Measurements from ENCODE around the gene CDHR4.
"Not testable (repeated sequence)": the region's sequence is repeated elsewhere in the genome, so short reads cannot be mapped to it uniquely, and the experiment has no call there.

The CDHR4 gene

DNA sequence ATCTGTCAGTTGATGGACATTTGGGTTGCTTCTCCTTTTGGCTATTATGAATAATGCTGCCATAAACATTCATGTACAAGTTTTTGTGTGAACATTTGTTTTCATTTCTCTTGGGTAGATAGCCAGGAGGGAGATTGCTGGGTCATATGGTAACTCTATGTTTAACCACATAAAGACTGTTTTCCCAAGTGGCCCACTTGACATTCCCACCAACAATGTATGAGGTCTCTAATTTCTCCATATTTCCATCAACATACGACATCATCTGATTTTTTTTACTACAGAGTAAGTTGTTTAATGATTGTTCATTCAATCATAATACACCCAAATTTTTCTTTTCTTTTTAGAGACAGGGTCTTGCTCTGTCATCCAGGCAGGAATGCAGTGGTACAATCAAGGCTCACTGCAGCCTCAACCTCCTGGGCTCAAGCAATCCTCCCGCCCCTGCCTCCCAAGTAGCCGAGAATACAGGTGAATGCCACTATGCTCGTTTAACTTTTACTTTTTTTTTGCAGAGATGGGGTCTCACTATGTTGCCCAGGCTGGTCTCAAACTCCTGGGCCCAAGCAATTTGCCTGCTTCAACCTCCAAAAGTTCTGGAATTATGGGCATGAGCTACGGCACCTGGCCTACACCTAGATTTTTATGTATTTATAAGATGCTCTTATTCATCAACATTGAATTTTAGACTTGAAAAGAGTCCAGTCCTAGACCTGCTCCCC, 20.2 kb downstream of the CDHR4 start:
- TF ChIP-seq, protein P1, sequence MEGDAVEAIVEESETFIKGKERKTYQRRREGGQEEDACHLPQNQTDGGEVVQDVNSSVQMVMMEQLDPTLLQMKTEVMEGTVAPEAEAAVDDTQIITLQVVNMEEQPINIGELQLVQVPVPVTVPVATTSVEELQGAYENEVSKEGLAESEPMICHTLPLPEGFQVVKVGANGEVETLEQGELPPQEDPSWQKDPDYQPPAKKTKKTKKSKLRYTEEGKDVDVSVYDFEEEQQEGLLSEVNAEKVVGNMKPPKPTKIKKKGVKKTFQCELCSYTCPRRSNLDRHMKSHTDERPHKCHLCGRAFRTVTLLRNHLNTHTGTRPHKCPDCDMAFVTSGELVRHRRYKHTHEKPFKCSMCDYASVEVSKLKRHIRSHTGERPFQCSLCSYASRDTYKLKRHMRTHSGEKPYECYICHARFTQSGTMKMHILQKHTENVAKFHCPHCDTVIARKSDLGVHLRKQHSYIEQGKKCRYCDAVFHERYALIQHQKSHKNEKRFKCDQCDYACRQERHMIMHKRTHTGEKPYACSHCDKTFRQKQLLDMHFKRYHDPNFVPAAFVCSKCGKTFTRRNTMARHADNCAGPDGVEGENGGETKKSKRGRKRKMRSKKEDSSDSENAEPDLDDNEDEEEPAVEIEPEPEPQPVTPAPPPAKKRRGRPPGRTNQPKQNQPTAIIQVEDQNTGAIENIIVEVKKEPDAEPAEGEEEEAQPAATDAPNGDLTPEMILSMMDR (IDR thresholded peaks at IDR 0.05; ENCODE audit: low read depth, low read length, missing control alignments), result no peak
- H3K4me3 ChIP-seq (replicated peaks; ENCODE audit: low read depth, low read length), result no peak overlapping the region
- no peak for DNase-seq (ENCODE audit: extremely low read depth, low read depth)

DNA sequence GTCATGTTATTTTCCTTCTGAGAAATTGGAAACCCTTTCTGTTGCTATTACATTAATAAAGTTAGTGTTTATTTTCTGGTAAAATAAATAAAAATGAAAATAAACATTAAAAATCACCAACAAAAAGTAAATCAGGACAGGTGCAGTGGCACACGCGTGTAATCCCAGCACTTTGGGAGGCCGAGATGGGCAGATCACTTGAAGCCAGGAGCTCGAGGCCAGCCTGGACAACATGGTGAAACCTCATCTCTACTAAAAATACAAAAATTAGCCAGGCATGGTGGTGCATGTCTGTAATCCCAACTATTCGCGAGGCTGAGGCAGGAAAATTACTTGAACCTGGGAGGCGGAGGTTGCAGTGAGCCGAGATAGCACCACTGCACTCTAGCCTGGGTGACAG, 23.6 kb downstream of the CDHR4 start:
- DNase-seq (ENCODE audit: extremely low read depth, low read depth); H3K4me3 ChIP-seq (replicated peaks; ENCODE audit: low read depth, low read length): not testable (repeated sequence)

DNA sequence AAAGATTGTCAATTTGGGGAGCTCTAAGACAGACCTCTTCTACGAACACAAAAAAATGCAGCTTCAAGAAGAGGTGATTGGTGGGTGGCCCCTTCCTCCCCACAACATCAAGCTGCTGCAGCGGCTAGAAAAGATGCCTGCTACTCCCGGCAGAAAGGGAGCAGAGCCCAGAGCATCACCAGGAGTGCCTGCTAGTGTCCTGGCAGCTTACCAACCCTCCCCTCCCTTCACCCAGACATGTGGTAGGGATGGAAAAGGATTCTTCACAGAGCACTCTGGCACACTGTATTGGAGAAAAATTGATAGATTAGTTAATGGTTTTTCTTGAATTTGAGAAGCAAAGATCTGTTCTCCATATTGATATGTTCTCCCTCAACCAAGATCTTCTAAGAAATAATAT, 24.1 kb downstream of the CDHR4 start:
- TF ChIP-seq, protein P1 (IDR thresholded peaks at IDR 0.05; ENCODE audit: low read depth, low read length, missing control alignments), result no peak
- no peak for DNase-seq (ENCODE audit: extremely low read depth, low read depth)
- no peak overlapping the region for H3K4me3 ChIP-seq (replicated peaks; ENCODE audit: low read depth, low read length)

DNA sequence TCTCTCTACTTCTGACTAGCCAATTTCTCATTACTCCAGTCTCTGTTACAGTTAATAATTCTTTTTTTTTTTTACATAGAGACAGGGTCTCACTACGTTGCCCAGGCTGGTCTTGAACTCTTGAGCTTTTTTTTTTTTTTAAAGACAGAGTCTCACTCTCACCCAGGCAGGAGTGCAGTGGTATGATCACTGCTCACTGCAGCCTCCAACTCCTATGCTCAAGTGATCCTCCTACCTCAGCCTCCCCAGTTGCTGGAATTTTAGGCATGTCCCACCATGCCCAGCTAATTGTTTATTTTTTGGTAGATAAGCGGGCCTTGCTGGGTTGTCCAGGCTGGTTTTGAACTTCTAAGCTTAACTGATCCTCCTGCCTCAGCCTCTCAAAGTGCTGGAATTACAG, 27.0 kb downstream of the CDHR4 start:
- TF ChIP-seq, protein P1 (IDR thresholded peaks at IDR 0.05; ENCODE audit: low read depth, low read length, missing control alignments), result no peak
- no peak overlapping the region for H3K4me3 ChIP-seq (replicated peaks; ENCODE audit: low read depth, low read length)
- no peak for DNase-seq (ENCODE audit: extremely low read depth, low read depth)

DNA sequence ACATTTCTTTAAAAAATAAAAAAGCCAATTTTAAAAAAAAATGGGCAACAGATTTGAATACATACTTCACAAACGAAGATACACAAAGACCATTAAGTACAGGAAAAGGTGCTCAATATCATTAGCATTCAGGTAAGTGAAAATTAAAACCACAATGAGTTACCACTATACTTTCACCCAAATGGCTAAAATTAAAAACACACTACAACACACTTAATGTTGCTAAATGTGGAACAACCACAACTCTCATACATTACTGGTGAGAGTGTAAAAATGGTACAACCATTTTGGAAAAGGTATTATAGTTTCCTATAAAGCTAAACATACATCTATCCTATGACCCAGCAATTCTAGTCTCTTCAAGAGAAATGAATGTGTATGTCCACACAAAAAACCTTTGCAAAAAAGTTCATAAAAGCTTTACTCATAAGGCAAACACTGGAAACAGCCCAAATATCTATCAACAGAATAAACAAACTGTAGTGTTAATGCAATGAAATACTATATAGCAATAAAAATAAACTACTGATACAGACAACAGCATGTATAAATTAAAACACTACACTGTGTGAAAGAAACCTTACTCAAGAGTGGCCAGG, 28.2 kb downstream of the CDHR4 start:
- DNase-seq (ENCODE audit: extremely low read depth, low read depth), result no peak
- TF ChIP-seq, protein P1 (IDR thresholded peaks at IDR 0.05; ENCODE audit: low read depth, low read length, missing control alignments), result no peak
- no peak overlapping the region for H3K4me3 ChIP-seq (replicated peaks; ENCODE audit: low read depth, low read length)

DNA sequence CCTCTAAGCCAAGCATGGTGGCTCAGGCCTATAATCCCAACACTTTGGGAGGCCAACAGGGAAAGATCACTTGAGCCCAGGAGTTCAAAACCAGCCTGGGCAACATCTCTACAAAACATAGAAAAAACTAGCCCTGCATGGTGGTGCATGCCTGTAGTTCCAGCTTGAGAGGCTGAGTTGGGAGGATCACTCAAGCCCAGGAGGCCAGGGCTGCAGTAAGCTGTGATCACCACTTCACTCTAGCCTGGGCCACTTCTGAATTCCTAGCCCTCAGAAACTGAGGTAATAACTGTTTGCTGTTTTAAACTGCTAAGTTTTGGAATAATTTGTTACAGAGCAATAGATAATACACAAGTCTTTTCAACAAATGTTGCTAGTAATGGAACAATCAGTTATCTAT, 29.7 kb downstream of the CDHR4 start:
- DNase-seq (ENCODE audit: extremely low read depth, low read depth), result no peak
- H3K4me3 ChIP-seq (replicated peaks; ENCODE audit: low read depth, low read length), result no peak overlapping the region
- TF ChIP-seq, protein P1 (IDR thresholded peaks at IDR 0.05; ENCODE audit: low read depth, low read length, missing control alignments), result no peak

DNA sequence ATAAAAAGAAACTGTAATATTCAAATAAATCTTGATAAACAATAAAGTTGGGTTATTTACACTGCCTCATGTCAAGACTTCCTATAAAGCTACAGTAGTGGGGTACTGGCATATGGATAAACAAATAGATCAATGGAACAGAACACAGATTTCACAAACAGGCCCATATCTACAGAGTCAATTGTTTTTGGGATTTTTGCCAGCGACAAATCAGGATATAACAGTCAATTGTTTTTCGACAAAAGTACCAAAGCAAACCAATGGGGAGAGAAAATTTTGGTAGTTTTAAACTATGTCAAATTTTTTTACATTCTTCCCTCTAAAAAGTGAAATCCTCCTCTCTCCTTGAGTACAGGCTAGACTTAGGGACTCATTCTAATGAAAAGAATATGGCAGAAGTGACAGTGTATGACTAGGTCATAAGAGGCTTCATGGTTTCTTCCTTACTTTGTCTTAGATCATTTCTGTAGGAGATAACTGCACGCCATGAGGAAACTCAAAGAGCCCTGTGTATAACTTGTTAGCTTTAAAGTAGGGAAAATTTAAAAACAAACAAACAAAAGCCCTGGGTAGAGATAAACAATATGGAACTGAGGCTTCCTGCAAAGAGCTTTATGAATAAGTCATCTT, 30.3 kb downstream of the CDHR4 start:
- TF ChIP-seq, protein P1 (IDR thresholded peaks at IDR 0.05; ENCODE audit: low read depth, low read length, missing control alignments), result no peak
- DNase-seq (ENCODE audit: extremely low read depth, low read depth), result no peak
- H3K4me3 ChIP-seq (replicated peaks; ENCODE audit: low read depth, low read length), result no peak overlapping the region
